ENCODE results near the gene AMOTL2.

GRCh38 chr3:134311265-134311664, 63.0 kb downstream of the AMOTL2 start:
- TF ChIP-seq, protein P1, sequence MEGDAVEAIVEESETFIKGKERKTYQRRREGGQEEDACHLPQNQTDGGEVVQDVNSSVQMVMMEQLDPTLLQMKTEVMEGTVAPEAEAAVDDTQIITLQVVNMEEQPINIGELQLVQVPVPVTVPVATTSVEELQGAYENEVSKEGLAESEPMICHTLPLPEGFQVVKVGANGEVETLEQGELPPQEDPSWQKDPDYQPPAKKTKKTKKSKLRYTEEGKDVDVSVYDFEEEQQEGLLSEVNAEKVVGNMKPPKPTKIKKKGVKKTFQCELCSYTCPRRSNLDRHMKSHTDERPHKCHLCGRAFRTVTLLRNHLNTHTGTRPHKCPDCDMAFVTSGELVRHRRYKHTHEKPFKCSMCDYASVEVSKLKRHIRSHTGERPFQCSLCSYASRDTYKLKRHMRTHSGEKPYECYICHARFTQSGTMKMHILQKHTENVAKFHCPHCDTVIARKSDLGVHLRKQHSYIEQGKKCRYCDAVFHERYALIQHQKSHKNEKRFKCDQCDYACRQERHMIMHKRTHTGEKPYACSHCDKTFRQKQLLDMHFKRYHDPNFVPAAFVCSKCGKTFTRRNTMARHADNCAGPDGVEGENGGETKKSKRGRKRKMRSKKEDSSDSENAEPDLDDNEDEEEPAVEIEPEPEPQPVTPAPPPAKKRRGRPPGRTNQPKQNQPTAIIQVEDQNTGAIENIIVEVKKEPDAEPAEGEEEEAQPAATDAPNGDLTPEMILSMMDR (IDR thresholded peaks at IDR 0.05): no peak
- TF ChIP-seq E2F1 (CRISPR knock-in tag; IDR thresholded peaks at IDR 0.05) (no peak), CREB1 (CRISPR knock-in tag; IDR thresholded peaks at IDR 0.05) (no peak), ZSCAN18 (CRISPR knock-in tag; IDR thresholded peaks at IDR 0.05) (no peak), ZNF263 (CRISPR knock-in tag; IDR thresholded peaks at IDR 0.05; ENCODE audit: low read depth) (no peak), NR2C2 (CRISPR knock-in tag; IDR thresholded peaks at IDR 0.05) (no peak), ATF2 (CRISPR knock-in tag; IDR thresholded peaks at IDR 0.05; ENCODE audit: borderline replicate concordance, low read depth) (no peak)
- TF ChIP-seq, protein P2, sequence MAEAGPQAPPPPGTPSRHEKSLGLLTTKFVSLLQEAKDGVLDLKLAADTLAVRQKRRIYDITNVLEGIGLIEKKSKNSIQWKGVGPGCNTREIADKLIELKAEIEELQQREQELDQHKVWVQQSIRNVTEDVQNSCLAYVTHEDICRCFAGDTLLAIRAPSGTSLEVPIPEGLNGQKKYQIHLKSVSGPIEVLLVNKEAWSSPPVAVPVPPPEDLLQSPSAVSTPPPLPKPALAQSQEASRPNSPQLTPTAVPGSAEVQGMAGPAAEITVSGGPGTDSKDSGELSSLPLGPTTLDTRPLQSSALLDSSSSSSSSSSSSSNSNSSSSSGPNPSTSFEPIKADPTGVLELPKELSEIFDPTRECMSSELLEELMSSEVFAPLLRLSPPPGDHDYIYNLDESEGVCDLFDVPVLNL (CRISPR knock-in tag; IDR thresholded peaks at IDR 0.05; ENCODE audit: borderline replicate concordance, low read depth): no peak
- TF ChIP-seq, protein P3, sequence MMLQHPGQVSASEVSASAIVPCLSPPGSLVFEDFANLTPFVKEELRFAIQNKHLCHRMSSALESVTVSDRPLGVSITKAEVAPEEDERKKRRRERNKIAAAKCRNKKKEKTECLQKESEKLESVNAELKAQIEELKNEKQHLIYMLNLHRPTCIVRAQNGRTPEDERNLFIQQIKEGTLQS (CRISPR knock-in tag; conservative IDR thresholded peaks at IDR 0.05): no peak

Data from WTC11 (cell line).